HG03378 (cell line): ENCODE measurements around the gene CEP89.
"Not testable (repeated sequence)": the region's sequence is repeated elsewhere in the genome, so short reads cannot be mapped to it uniquely, and the experiment has no call there.

Experiments used
- ATAC-seq: cut with Tn5 transposase; IDR thresholded peaks from one replicate; pipeline ENCODE4 v1.9.1; 2021; ENCODE audit warnings: mild to moderate bottlenecking, moderate library complexity; ENCODE audit not compliant: unreplicated experiment

The CEP89 gene

DNA sequence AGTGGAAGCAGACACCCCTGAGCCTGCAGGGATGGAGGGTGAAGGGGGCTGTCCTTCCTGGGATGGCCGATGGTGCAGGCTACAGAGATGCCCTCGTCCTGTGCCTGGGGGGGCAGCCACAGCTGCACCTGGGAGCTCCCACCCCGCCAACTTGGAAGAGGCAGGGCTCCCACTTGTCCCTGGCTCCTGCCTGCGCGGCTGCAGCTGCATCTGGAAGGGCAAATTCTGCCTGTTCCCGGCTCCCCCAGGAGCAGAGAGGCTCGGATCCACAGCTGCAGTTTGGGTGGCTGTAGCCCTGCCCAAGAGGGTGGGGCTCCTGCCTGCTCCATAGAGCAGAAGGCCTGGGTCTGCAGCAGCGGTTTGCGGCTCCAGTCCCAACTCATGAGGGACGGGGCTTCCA is 2.2 kb downstream of the CEP89 start:
- ATAC-seq: no peak

DNA sequence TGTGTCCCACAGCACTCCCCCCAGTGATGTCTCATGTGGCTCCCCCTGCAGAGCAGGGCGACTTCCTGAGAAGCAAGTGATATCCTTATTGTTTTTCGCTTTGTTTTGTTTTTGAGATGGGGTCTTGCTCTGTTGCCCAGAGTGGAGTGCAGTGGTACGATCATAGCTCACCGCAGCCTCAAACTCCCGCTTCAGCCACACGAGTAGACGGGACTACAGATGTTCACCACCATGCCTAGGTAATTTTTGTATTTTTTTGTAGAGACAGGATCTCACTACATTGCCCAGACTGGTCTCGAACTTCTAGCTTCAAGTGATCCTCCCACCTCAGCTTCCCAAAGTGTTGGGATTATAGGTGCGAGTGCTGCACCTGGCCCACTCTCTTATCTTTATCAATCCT is 5.0 kb downstream of the CEP89 start:
- ATAC-seq: no peak

DNA sequence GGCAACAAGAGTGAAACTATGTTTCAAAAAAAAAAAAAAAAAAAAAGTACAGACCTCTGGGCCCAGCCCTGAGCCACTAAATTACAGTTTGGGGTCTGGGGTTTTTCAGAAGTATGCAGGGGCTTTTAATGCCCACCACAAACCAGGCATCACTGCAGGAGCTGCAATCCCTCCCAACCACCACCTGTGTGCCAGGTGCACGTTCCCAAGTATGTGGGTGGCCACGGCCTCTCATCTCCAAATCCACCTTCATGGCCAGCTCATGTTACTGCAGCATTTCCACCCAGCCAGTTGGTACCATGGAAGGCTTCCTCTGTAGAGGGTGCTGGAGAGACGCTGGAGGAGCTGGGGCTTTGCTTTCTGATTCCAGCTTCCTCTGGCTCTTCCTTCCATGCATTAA is 26.5 kb downstream of the CEP89 start:
- no peak for ATAC-seq

DNA sequence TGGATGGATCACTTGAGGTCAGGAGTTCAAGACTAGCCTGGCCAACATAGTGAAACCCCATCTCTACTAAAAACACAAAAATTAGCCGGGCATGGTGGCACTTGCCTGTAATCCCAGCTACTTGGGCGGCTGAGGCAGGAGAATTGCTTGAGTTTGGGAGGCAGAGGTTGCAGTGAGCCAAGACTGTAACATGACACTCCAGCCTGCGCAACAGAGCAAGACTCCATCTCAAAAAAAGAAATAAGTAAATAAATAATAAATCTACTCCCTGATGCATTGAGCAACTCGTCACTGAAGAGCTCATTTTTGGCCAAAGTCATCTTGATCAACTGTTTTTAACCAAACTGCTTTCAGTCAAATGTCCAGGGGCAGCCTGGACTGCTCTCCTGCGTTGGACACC is 30.5 kb downstream of the CEP89 start:
- ATAC-seq: not testable (repeated sequence)

DNA sequence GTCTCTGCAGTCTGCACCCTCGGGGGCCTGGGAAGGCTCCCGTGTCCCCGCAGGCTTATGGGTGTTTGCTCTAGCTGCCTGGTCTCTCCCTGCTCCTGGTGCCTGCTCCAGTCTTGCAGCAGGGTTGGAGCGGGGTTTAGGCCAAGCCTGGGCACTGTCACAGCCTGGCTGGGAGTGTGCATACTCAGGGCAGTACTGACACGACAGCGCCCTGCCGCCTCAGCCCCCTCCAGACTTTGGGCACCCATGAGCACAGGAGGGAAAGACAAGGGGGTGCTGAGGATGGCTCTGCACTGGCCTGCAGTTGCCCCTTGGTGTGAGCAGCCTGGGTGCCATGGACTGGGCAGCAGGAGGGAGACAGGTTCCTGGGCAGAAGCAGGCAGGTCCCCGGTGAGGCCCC is 35.7 kb downstream of the CEP89 start:
- no peak for ATAC-seq

DNA sequence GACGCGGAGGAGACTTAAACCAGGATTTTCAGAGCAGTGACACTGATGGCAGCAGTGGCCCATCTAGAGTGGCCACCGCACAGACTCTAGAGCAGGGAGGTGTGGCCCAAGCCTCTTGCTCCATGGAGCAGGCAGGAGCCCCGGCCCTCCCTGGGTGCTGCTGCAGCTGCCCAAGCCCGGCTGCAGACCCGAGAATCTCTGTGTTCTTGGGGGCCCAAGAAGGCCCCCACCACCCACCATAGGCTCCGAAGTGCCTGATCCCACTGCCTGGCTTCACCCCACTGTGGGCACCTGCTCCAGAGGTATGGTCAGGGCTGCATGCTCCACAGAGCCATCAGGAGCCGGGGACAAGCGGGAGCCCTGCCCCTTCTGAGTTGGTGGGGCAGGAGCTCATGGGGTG is 36.1 kb downstream of the CEP89 start:
- ATAC-seq: no peak

DNA sequence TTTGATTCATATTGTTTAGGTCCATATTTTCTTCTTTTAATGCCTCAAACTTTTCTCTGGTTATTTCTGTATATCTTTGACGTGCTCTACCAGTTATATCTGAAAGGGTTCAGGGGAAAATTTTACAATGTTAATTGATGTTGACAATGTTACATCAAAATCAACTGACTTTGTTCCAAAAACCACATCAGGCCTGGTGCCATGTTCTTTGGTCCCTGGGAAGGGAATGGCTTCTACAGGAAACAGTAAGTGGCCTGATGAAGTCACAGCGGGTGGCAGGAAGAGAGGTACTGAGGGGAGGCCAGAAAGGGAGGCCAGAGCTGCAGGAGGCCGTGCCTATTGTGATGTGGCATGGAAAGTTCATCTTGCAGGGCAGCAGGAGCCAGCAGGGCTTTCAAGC is 38.2 kb downstream of the CEP89 start:
- no peak for ATAC-seq

DNA sequence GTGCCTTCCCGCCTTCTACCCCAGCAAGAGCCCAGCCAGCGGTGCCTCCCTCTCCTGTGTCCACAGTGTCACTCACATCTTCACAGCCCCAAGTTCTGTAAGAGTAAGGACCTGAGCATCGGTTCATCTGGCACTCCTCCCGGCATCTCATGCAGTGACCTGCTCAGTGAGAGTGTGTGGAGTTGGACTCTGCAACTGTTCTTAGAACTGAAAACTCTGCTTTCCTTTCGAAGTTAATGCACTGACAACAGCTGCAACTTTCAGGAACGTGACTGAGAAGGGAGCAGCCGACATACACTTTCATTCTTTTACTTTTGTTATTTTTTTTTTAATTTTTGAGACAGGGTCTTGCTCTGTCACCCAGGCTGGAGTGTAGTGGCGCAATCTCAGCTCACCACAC is 41.2 kb downstream of the CEP89 start:
- no peak for ATAC-seq

DNA sequence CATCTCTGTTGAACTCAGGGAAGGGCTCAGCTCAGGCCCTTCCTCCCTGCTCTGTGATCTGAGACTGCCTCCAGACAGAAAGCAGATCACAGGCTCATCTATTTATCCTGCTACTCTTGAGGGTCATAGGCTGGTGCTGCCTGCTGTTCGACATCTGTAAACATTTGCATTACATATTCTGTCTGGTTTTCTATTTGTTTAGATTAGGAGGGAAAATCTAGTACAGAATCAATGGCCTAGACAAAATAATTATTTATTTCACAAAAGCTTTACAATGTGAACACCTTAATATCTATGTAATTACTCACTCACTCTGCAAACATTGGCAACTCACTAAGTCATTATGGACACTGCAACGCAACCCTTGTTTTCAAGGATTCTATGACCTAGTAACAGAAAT is 43.0 kb downstream of the CEP89 start:
- no peak for ATAC-seq

DNA sequence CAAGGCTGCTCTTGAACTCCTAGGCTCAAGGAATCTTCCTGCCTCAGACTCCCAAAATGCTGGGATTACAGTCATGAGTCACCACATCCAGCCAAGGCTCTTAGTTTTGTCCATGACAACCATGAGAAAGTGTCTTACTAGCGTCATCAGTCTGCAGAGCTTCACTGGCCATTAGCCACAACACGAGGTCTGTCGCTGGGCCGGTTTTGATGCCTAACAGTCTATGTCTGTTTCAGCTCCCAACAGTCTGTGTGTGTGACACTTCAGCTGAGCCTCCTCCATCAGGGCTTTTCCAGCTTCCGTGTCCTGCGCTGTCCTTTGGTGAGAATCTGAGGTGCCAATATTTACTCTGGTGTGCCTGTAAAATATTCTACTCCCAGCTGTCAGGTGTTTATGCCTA is 47.6 kb downstream of the CEP89 start:
- no peak for ATAC-seq

DNA sequence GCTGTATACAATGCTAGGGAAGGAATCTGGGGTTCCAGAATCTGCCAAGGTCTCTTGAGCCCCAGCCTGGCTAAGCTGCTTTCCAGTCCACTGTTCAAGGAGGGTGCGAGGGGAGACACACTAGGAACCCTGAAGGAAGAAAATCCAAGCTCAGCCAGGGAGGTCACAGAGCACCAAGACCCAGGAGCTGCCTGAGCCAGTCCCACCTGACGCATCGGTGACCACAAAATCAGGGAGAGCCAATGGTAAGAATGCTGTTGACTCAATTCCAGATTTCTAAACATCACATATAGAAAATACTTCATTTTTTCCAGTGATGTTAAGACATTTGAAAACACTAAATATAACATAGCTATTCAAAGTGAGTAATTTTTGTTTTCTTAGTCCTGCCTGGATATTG is 50.1 kb downstream of the CEP89 start:
- ATAC-seq: no peak

DNA sequence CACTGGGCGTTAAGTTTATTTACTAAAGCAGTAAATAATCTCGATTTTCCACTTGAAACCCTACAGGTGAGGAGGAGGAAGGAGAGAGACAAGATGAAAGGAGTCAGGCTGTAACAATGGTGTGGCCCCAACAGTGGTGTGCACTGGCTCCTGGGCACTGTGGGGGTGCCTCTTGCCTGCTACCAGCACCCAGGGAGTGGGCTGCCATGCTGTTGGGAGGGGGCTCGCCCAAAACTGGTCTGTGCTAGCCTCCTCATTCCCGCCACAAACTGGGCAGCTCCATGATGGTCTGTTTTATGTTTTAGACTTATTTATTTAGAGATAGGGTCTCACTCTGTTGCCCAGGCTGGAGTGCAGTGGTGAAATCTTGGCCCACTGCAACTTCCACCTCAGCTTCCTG is 52.4 kb downstream of the CEP89 start:
- ATAC-seq: no peak

DNA sequence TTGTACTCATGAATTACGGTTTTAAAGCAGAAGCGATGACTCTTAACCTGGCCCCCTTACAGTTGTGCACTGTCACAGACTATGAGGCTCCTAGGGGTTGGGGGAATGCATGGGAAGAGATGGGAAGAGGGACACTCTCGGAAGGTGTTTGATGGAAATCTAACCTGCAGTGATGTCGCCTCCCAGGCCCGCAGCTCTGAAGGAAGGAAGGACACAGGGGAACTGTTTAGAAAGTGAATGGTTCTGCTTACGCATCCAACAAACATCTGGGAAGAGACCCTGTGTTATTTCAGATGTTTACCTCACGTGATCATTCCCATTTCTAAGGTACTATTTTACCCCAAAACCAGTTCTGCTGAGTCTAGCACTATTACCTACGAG is 54.2 kb downstream of the CEP89 start:
- ATAC-seq: no peak

DNA sequence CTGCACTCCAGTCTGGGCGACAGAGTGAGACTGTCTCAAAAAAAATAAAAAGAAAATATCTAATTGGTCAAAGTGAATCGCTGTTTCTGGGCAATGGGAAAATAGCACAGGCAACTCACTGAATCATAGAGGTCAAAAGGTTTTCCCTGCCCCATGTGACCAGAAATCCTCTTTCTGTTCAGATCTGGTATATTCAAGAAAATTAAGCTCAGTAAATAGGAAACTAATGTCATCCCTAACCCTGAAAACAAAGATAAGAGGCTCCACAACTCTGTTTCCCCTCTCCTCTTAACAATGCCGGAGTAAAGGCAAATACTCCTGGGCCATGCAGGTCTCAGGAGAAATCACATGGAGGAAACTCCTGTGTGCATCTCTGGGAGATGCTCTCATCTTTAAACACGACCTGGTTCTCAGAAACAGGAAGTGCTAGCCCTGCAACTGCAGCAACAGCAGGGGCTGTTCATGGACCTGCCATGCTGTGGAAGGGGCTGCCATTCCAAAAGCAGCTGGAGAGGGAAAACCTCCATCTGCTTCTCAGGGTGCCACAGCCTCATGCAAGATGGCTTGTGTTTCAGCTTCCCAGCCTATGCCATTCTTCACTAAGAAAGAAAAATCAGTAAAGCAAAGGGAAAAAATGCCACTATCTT is 54.7 kb downstream of the CEP89 start:
- no peak for ATAC-seq

DNA sequence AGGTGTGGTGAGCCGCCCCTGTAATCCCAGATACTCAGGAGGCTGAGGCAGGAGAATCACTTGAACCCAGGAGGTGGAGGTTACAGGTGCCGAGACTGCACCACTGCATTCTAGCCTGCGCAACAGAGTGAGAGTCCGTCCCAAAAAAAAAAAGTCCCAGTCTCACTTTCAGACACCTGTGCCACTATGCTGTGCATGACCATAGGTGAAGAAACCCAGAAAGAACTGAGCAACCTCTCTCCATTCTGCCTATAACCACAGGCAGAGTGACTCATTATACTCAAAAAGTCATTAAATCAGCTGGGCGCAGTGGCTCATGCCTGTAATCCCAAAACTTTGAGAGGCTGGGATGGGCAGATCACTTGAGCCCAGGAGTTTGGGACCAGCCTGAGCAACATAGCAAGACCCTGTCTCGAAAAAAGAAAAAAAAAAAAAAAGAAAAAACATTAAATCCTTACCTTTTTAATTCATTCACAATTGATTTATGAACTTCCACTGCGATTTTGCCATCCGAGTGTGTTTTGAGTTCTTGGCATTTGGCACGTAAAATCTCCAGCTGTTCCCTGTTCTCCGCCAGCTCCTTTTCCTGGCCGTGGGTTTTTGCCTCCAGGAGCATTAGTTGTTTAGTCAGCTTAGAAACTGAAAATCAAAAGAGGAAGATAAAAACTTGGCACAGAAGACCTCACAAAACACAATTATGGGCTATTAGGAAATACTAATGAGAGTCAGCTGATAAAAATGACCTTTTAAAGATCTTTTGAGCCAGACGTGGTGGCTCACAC is 56.7 kb downstream of the CEP89 start:
- ATAC-seq: no peak

DNA sequence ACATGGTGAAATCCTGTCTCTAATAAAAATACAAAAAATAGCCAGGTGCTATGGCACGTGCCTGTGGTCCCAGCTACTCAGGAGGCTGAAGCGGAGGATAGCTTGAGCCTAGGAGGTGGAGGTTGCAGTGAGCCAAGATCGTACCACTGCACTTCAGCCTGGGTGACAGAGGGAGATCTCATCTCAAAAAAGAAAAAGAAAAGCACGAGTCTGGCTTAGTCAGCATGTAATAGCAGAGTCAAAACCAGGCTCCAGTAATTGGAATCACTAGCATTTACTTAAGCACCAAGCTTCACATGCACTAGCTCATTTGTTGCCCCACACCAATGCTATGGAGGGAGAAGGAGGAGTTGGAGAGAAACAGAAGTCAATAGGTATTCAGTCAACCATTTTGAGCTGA is 60.3 kb downstream of the CEP89 start:
- no peak for ATAC-seq

DNA sequence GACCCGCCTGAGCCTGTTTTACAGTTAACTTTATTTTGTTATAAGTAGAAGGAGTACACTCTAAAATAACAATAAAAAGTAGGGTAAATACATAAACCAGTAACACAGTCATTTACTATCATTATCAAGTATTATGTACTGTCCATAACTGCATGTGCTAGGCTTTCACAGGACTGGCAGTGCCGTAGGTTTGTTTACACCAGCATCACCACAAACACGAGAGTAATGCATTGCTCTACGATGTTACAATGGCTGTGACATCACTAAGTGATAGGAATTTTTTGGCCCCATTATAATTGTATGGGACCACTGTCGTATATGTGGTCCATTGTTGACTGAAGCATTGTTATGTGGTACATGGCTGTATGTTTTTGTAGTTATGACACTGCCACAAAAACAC is 60.9 kb downstream of the CEP89 start:
- no peak for ATAC-seq

DNA sequence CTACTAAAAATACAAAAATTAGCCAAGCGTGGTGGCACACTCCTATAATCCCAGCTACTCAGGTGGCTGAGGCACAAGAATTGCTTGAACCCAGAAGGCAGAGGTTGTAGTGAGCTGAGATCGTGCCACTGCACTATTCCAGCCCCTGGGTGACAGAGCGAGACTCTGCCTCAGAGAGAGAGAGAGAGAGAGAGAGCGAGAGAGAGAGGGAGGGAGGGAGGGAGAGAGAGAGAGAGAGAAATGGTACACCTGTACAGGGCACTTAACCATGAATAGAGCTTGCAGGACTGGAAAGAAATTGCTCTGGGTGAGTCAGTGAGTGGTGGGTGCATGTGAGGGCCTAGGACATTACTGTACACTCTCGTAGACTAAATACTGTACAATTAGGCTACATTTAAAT is 61.7 kb downstream of the CEP89 start:
- no peak for ATAC-seq

DNA sequence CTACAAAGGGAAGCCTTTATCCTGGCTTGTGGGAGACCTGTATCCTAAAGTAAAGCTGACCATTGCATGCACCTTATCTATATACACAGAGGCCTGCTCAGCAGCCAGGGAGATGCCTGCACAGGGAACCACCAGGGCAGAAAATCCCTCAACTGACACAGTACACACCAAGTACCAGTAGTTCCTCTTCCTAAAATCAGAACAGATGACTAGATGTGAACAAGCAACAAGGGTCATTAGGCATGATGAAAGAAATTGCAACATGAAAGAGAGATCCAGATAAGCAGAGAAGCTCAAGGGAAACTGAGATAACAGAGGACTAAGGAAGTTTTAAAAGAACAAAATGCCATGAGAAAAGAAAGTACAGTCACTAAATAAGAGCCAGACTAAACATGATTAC is 62.5 kb downstream of the CEP89 start:
- no peak for ATAC-seq

DNA sequence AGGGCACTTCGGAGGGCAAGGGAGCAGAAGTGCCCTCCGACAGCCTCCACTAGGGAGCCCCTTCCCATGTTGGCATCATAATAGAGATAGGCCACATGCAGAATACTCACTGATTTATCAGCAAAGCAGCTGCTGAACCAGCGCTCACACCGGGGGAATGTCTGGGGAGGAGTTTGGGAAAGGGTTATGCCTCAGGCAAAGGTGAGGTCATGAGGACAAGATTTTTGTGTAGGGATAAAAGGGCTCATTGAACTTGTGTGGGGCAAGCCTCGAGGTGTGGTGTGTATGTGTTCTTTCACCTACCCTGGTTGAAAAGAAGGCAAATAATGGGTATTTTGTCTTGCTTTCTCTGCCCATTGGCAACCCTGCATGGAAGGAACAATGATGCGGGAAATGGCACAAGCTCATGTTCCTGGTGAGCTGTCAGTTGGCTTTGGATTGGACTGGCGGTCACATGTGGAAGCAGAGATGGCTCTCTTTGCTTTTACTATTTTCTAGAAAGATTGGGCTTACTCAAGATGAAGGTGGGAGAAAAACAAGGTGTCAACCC is 63.0 kb downstream of the CEP89 start:
- no peak for ATAC-seq

DNA sequence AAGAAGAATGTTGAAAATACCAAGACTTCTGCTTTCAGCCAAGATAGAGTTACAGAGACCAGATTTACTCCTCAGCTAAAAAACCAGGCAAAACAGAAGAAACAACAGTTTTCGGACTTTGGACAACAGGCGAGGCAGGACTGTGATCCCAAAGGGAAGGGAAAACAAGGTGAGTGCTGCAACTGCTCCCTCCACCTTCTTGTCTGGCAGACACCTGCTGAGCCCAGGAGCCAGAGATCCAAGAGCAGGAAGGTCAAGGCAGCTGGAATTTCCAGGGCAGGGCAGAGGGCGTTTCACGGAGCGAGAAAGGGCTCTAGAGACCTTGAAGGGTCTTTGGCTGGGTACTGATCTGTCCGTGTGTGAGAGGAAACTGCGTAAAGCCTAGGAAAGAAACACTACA is 69.3 kb downstream of the CEP89 start:
- ATAC-seq: no peak

DNA sequence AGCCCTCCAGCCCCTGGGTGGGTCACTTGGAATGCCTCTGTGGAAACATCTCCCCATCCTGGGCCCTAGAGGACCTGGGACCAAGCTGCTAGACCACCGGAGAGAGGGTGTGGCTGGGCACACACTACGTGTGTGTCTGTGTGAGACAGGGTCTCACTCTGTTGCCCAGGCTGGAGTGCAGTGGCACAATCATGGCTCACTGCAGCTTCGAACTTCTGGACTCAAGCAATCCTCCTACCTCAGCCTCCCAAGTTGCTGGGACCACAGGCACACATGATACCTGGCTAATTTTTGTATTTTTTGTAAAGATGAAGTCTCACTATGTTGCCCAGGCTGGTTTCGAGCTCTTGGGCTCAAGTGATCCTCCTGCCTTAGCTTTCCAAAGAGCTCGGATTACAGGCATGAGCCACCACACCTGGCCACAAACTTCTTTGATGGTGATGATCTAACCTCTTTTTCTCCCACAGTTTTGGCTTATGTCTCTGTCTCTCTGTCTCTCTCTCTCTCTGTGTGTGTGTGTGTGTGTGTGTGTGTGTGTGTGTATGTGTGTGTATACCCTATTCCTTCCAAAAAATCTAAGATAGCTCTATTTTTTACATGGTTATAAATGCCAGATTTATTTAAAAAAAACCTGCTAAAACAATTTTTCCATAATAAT is 70.1 kb downstream of the CEP89 start:
- no peak for ATAC-seq
